HG03135 (cell line): ENCODE results near the gene CDC73.
"Not testable (repeated sequence)": the region's sequence is repeated elsewhere in the genome, so short reads cannot be mapped to it uniquely, and the experiment has no call there.

Experiments
- ATAC-seq: cut with Tn5 transposase; IDR thresholded peaks from one replicate; pipeline ENCODE4 v1.9.1; 2021; ENCODE audit warnings: mild to moderate bottlenecking, moderate library complexity; ENCODE audit not compliant: unreplicated experiment

Gene CDC73

GRCh38 chr1:193113258-193113991, 8.4 kb upstream of the CDC73 start:
- ATAC-seq: no peak

- no peak for ATAC-seq
These were observed 7.9 kb upstream of the CDC73 start for GRCh38 chr1:193113992-193114332.

GRCh38 chr1:193114485-193115095, 7.2 kb upstream of the CDC73 start:
- no peak for ATAC-seq

- ATAC-seq: no peak
These were observed 6.1 kb upstream of the CDC73 start for GRCh38 chr1:193115629-193116227.

- not testable (repeated sequence) for ATAC-seq
These were observed 4.7 kb upstream of the CDC73 start for GRCh38 chr1:193117167-193117566.

- no peak for ATAC-seq
These were observed 3.6 kb upstream of the CDC73 start for GRCh38 chr1:193118194-193118593.

- no peak for ATAC-seq
These were observed 2.8 kb upstream of the CDC73 start for GRCh38 chr1:193118803-193119730.

- ATAC-seq: no peak
These were observed 1.1 kb upstream of the CDC73 start for GRCh38 chr1:193120604-193121166.

GRCh38 chr1:193123751-193124150, 1.9 kb downstream of the CDC73 start:
- no peak for ATAC-seq

- no peak for ATAC-seq
These were observed 3.5 kb downstream of the CDC73 start for GRCh38 chr1:193125369-193125768.

GRCh38 chr1:193131266-193131860, 9.5 kb downstream of the CDC73 start:
- no peak for ATAC-seq

- ATAC-seq: no peak
These were observed 18.4 kb downstream of the CDC73 start for GRCh38 chr1:193140254-193140653.

- ATAC-seq: no peak
These were observed 20.0 kb downstream of the CDC73 start for GRCh38 chr1:193141804-193142203.

GRCh38 chr1:193142409-193142808, 20.6 kb downstream of the CDC73 start:
- no peak for ATAC-seq

- ATAC-seq: no peak
These were observed 21.5 kb downstream of the CDC73 start for GRCh38 chr1:193143285-193143684.

- no peak for ATAC-seq
These were observed 22.6 kb downstream of the CDC73 start for GRCh38 chr1:193144361-193144938.

GRCh38 chr1:193144999-193145398, 23.2 kb downstream of the CDC73 start:
- ATAC-seq: no peak

- ATAC-seq: no peak
These were observed 34.4 kb downstream of the CDC73 start for GRCh38 chr1:193156117-193156821.

GRCh38 chr1:193156822-193157142, 35.0 kb downstream of the CDC73 start:
- no peak for ATAC-seq

GRCh38 chr1:193157360-193157759, 35.5 kb downstream of the CDC73 start:
- no peak for ATAC-seq
